ENCODE results near the gene ADCY6.

GRCh38 chr12:48811437-48812090 is 22.7 kb upstream of the ADCY6 start:
- TF ChIP-seq POLR2AphosphoS5 (IDR thresholded peaks at IDR 0.05; ENCODE audit: low read depth, low read length), result no peak
- no peak for TF ChIP-seq POLR2A (IDR thresholded peaks at IDR 0.05; ENCODE audit: low read depth, low read length)
- TF ChIP-seq SPI1 (IDR thresholded peaks at IDR 0.05; ENCODE audit: low read depth, low read length), result no peak
- TF ChIP-seq POU2F2 (IDR thresholded peaks at IDR 0.05; ENCODE audit: low read depth, low read length), result no peak
- TF ChIP-seq TAF1 (IDR thresholded peaks at IDR 0.05; ENCODE audit: low read depth, low read length), result no peak

Measured in GM12891 (cell line).